NCI-H510A (cell line): ENCODE measurements around the gene DIP2C.
"Not testable (repeated sequence)": the region's sequence is repeated elsewhere in the genome, so short reads cannot be mapped to it uniquely, and the experiment has no call there.

Source experiments
- DNase-seq: peaks from one replicate; lab custom pipeline; 2025; lab: John Stamatoyannopoulos, UW

Gene DIP2C

GRCh38 chr10:515674-516073 lies 173.8 kb downstream of the DIP2C start:
- no peak for DNase-seq

- DNase-seq = peak; percentile 83
These were observed 175.3 kb downstream of the DIP2C start for GRCh38 chr10:514137-514671.

GRCh38 chr10:513393-513792 lies 176.1 kb downstream of the DIP2C start:
- DNase-seq = no peak

DNA sequence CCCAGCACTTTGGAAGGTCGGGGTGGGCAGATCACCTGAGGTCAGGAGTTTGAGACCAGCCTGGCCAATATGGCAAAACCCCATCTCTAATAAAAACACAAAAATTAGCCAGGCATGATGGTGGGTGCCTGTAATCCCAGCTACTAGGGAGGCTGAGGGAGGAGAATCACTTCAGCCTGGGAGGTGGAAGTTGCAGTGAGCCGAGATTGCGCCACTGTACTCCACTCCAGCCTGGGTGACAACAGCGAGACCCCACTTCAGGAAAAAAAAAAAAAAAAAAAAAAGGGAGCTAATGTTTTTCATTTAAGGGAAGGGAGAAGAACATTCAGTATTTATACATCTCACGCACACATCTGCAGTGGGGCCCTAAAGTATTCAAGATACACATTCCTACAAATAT lies 176.8 kb downstream of the DIP2C start:
- not testable (repeated sequence) for DNase-seq

- DNase-seq = no peak
These were observed 177.6 kb downstream of the DIP2C start for GRCh38 chr10:511849-512191.

GRCh38 chr10:511101-511848 lies 178.2 kb downstream of the DIP2C start:
- peak; percentile 68 for DNase-seq

DNA sequence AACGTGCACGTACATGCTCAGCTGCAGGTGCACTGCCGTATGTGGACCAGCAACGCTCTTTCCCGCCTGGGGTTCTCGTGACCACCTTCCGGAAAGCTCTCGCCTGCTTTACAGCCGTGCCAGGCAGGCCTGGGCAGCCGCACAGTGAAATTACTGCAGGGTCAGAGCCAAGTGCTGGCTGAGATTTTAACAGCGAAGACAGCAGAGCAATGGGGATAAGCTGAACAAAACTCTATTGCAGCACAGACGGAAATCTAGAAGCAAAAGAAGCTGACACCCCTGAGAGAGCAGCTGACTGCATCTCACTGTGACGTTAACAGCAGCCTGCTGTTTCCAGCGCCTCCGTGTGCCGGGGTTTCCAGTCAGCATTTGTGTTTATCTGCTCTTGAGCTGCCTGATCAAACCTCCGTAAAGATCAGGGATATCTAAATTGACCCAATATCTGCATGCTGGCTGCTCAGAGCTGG lies 179.0 kb downstream of the DIP2C start:
- DNase-seq = no peak

GRCh38 chr10:509361-510102 lies 179.9 kb downstream of the DIP2C start:
- DNase-seq = no peak

DNA sequence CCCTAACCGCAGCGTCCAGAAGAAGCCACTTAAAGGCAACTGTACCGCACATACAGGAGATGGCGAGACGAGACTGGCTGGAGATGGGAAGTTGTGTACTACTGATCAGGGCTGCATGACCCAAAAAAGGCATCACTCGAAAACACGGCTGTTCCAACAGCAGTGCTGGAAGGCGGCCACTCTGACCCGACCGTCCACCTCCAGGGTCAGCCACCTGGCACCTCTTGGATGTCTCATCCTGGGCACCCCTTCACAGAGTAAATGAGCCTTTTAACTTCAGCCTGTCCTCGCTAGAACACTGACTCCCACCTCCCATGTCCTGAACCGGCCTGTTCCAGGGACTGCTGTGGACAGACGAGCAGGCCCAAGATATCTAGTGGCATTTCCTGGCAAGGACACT lies 180.7 kb downstream of the DIP2C start:
- no peak for DNase-seq

- no peak for DNase-seq
These were observed 181.5 kb downstream of the DIP2C start for GRCh38 chr10:507908-508444.

GRCh38 chr10:507355-507699 lies 182.1 kb downstream of the DIP2C start:
- no peak for DNase-seq

- no peak for DNase-seq
These were observed 182.8 kb downstream of the DIP2C start for GRCh38 chr10:506451-507354.

GRCh38 chr10:505419-505818 lies 184.0 kb downstream of the DIP2C start:
- DNase-seq = no peak

DNA sequence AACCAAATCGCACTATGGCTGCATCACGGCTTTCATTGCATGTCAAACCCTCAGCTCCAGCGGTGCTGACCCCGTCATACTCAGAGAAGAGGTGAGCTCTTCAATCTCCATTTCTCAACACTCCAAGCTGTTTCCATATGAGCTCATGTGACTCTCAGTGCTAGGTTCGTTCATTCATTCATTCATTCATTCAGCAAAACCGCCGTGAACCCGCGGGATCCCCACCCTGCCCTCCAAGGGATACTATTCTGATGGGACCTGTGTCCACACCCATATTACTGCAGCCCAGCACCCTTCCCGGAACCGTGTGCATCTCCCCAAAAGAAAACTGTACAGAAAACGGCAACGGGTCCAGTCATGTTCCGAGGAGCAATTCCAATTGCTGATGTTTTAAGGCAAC lies 184.7 kb downstream of the DIP2C start:
- DNase-seq = no peak

- no peak for DNase-seq
These were observed 185.3 kb downstream of the DIP2C start for GRCh38 chr10:504121-504611.

DNA sequence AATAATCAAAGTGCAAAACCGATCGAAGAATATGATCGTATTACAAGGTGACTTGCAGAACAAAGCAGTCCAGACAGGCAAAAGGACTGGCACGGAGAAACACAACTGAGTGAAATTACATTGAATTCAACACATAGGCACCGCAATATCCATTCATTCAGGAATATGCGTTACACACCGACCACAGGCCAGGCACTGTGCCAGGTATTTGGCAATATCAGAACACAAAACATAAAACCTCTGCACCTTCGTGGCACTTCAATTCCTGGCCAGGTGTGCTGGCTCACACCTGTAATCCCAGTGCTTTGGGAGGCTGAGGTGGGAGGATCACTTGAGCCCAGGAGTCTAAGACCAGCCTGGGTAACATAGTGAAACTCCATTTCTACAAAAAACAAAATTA lies 187.9 kb downstream of the DIP2C start:
- DNase-seq = no peak

DNA sequence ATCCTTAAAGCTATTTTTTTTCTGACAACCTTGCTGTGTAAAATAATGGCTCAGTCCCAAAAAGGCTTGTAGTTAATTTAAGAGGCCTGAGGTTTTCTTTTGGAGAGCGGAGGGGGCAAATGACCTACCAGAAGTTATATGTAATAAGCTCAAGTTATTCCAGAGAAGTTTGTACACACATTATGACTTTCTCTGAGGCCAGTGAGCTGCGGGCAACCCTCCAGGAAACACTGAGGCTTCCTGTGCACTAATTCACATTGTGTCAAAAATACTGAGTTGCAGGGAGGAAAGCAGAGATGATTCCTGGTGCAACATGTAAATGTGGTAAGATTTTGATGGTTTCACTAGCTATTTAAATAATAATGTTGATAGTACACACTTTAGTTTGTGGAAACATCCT lies 188.6 kb downstream of the DIP2C start:
- no peak for DNase-seq

- no peak for DNase-seq
These were observed 189.5 kb downstream of the DIP2C start for GRCh38 chr10:499991-500390.

- DNase-seq = no peak
These were observed 190.6 kb downstream of the DIP2C start for GRCh38 chr10:498760-499435.

- DNase-seq = no peak
These were observed 191.5 kb downstream of the DIP2C start for GRCh38 chr10:497898-498451.

GRCh38 chr10:497289-497688 lies 192.2 kb downstream of the DIP2C start:
- no peak for DNase-seq
